SK-N-SH (cell line): ENCODE measurements around the gene DNAJC21. TPM values are rescaled to one million over a fixed set of nuclear protein-coding genes. Genes with fewer than 3 reads are reported as not detected.
A peak's percentile ranks its signal among the peaks of the same experiment; 100 is the strongest.

Experiments
- CTCF ChIA-PET: fragments of 300-600, 350-600 bp; formaldehyde crosslinking; extraction: SDS; loops from one replicate; lab custom pipeline; 2021; lab: Yijun Ruan, JAX
- POLR2A ChIA-PET: fragments of 350-600 bp; sonication (Branson Sonifier 250); formaldehyde crosslinking; extraction: SDS; loops from one replicate; lab custom pipeline; 2020; ENCODE audit warnings: antibody characterized with exemption, inconsistent platforms; lab: Yijun Ruan, JAX
- DNase-seq: peaks from one replicate; pipeline ENCODE4 v3.0.0; 2012
- H2AFZ ChIP-seq: fragments of 200-600 bp; sonication (generic); 2 replicates; pipeline ENCODE4 v1.8.1; 2016; ENCODE audit warnings: antibody characterized with exemption, mild to moderate bottlenecking, low read depth
- H3F3A ChIP-seq: fragments of 200-600 bp; sonication (generic); replicated peaks from 2 replicates; pipeline ENCODE3; 2016; ENCODE audit warnings: antibody characterized with exemption, mild to moderate bottlenecking; ENCODE audit not compliant: insufficient read depth
- H3K27ac ChIP-seq, 2 experiments: fragments of 200-500 bp in 1 of 2; fragments of 200-600 bp in 1 of 2; sonication (Bioruptor generic) in 1 of 2; sonication (generic), shearing (Covaris generic) in 1 of 2; 2 replicates each; pipeline versions ENCODE4 v1.5.1 to v1.6.1; 2014 to 2016; ENCODE audit warnings: low read depth in 2 of 2, inconsistent platforms in 1 of 2, low read length in 1 of 2, mild to moderate bottlenecking in 1 of 2, mixed read lengths in 1 of 2
- H3K27me3 ChIP-seq: fragments of 200-600 bp; sonication (generic), shearing (Covaris generic); 2 replicates; pipeline ENCODE4 v1.6.1; 2016; ENCODE audit warnings: mixed run types; ENCODE audit not compliant: insufficient read depth
- H3K36me3 ChIP-seq, 2 experiments: fragments of 200-500 bp in 1 of 2; fragments of 200-600 bp in 1 of 2; sonication (Bioruptor generic) in 1 of 2; sonication (generic) in 1 of 2; replicated peaks in 1 of 2; 2 replicates each; pipeline versions ENCODE3 to v1.5.1; 2014 to 2016; ENCODE audit warnings: low read length in 1 of 2, mild to moderate bottlenecking in 1 of 2; ENCODE audit not compliant: insufficient read depth in 2 of 2, control insufficient read depth in 1 of 2
- H3K4me1 ChIP-seq, 2 experiments: fragments of 200-500 bp in 1 of 2; fragments of 200-600 bp in 1 of 2; sonication (Bioruptor generic) in 1 of 2; sonication (generic), shearing (Covaris generic) in 1 of 2; 2 replicates each; pipeline versions ENCODE4 v1.5.1 to v1.6.1; 2014 to 2016; ENCODE audit warnings: low read depth in 1 of 2, low read length in 1 of 2, mixed run types in 1 of 2; ENCODE audit not compliant: insufficient read depth in 2 of 2, control insufficient read depth in 1 of 2
- H3K4me2 ChIP-seq: fragments of 200-600 bp; sonication (generic), shearing (Covaris generic); 2 replicates; pipeline ENCODE4 v1.6.1; 2017; ENCODE audit warnings: mixed run types
- H3K4me3 ChIP-seq, 2 experiments: fragments of 200-500 bp in 1 of 2; fragments of 200-600 bp in 1 of 2; sonication (Bioruptor generic) in 1 of 2; sonication (generic), shearing (Covaris generic) in 1 of 2; 2 replicates each; pipeline versions ENCODE4 v1.5.1 to v1.8.1; 2014 to 2016; ENCODE audit warnings: low read depth in 2 of 2, inconsistent platforms in 1 of 2, low read length in 1 of 2, mild to moderate bottlenecking in 1 of 2, mixed read lengths in 1 of 2, moderate library complexity in 1 of 2
- H3K79me2 ChIP-seq: fragments of 200-600 bp; sonication (generic); 2 replicates; pipeline ENCODE4 v1.8.1; 2017; ENCODE audit warnings: mild to moderate bottlenecking; ENCODE audit not compliant: insufficient read depth
- H3K9ac ChIP-seq: fragments of 200-600 bp; sonication (generic); 2 replicates; pipeline ENCODE4 v1.6.1; 2017; ENCODE audit warnings: mixed run types
- H3K9me2 ChIP-seq: fragments of 200-600 bp; sonication (generic); 2 replicates; pipeline ENCODE4 v1.6.1; 2017; ENCODE audit warnings: mixed run types
- H3K9me3 ChIP-seq: fragments of 200-600 bp; sonication (generic); 2 replicates; pipeline ENCODE4 v1.6.1; 2017; ENCODE audit warnings: mixed run types, mild to moderate bottlenecking, moderate library complexity
- H4K20me1 ChIP-seq: fragments of 200-600 bp; sonication (generic); 2 replicates; pipeline ENCODE4 v1.6.1; 2017; ENCODE audit warnings: mild to moderate bottlenecking, mixed run types; ENCODE audit not compliant: insufficient read depth
- CHD2 ChIP-seq: fragments of 150-350 bp; IDR thresholded peaks from 2 replicates; pipeline ENCODE4 v1.6.1; 2018; ENCODE audit warnings: low read length; ENCODE audit not compliant: partially characterized antibody
- CTCF ChIP-seq: fragments of 200-600 bp; sonication (generic); IDR thresholded peaks from 2 replicates; pipeline ENCODE4 v1.6.1; 2017; ENCODE audit warnings: antibody characterized with exemption, mild to moderate bottlenecking, moderate library complexity
- EZH2phosphoT487 ChIP-seq: fragments of 200-600 bp; sonication (generic); IDR thresholded peaks from 2 replicates; pipeline ENCODE4 v1.6.1; 2017; ENCODE audit warnings: low read depth, mixed run types, mild to moderate bottlenecking, antibody characterized with exemption, moderate library complexity, borderline replicate concordance
- FOSL2 ChIP-seq: IDR thresholded peaks from 2 replicates; pipeline ENCODE4 v1.4.0; 2012; ENCODE audit warnings: low read depth, mild to moderate bottlenecking, moderate library complexity, borderline replicate concordance
- FOXJ3 ChIP-seq: sonication (generic); formaldehyde crosslinking; IDR thresholded peaks from 2 replicates; pipeline ENCODE4 v1.5.1; 2020; ENCODE audit warnings: mild to moderate bottlenecking, missing genetic modification reagents
- IRF3 ChIP-seq: fragments of 150-350 bp; IDR thresholded peaks from 2 replicates; pipeline ENCODE4 v1.6.1; 2016; ENCODE audit warnings: mild to moderate bottlenecking, low read depth, low read length
- JUND ChIP-seq: IDR thresholded peaks from 2 replicates; pipeline ENCODE4 v1.4.0; 2012
- RAD21 ChIP-seq: IDR thresholded peaks from 2 replicates; pipeline ENCODE4 v1.6.1; 2012; ENCODE audit warnings: mild to moderate bottlenecking, low read length
- REST ChIP-seq: IDR thresholded peaks from 2 replicates; pipeline ENCODE4 v1.6.1; 2012; ENCODE audit warnings: mild to moderate bottlenecking, low read depth, low read length, moderate library complexity
- TAF1 ChIP-seq: IDR thresholded peaks from 2 replicates; pipeline ENCODE4 v1.6.1; 2012; ENCODE audit warnings: low read depth, mild to moderate bottlenecking, low read length, moderate library complexity, borderline replicate concordance
- TCF12 ChIP-seq: IDR thresholded peaks from 2 replicates; pipeline ENCODE4 v1.4.0; 2012
- WGBS: methylation state at CpG from one replicate; pipeline ENCODE4 v1.1.6; 2017; ENCODE audit warnings: low lambda C conversion rate; 5-methylcytosine and 5-hydroxymethylcytosine counted together
- polyA plus RNA-seq, 3 experiments: library from polyadenylated mRNA; depleted of rRNA; stranded (reverse); fragments of >200 nt; gene quantifications; 2 replicates each; pipeline ENCODE4 v1.2.3, GENCODE V29; 2012

DNAJC21 gene
- polyA plus RNA-seq, 1 of the 3 experiments (the other 2 are of a cell fraction), result 8.8 TPM

GRCh38 chr5:34892414-34892813, 36.9 kb upstream of the DNAJC21 start:
- Histone ChIP-seq H3K9me2 (no peaks in the 10 kb centered on the region), H3K4me1 (peaks cover 0 to 4% of the 10 kb centered on the region in 2 experiments; a peak in 3 of 4 replicates), H3K4me3 (no peak overlapping the region), H3K27me3 (no peaks in the 10 kb centered on the region), H3K79me2 (no peaks in the 10 kb centered on the region), H3K27ac (peak overlapping the region; percentile 33 to 60; a peak in 2 of 4 replicates), H3K9me3 (no peaks in the 10 kb centered on the region), H3F3A (peaks cover 4% of the 10 kb centered on the region), H4K20me1 (no peaks in the 10 kb centered on the region), H3K9ac (no peak overlapping the region), H2AFZ (peak overlapping the region; percentile 57; the same call in 1 of the 2 replicates), H3K4me2 (no peak overlapping the region), H3K36me3 (no peaks in the 10 kb centered on the region)
- WGBS, result 79% methylated on average over 6 of the region's 6 CpGs
- ChIA-PET CTCF (interaction anchor here (1.1 to 1.8 kb wide), 2 partner anchors 12 to 369 kb away, joined by 3 to 5 read pairs; no protein-coding TSS in a partner anchor), POLR2A (no interaction called here)
- no peak for DNase-seq
- TF ChIP-seq FOSL2 (no peak), EZH2phosphoT487 (no peak)

- Histone ChIP-seq H3K4me1 (peaks cover 0 to 11% of the 10 kb centered on the region in 2 experiments; a peak in 3 of 4 replicates), H3K9me3 (no peaks in the 10 kb centered on the region), H3F3A (peaks cover 11% of the 10 kb centered on the region), H3K36me3 (no peaks in the 10 kb centered on the region), H3K9me2 (no peaks in the 10 kb centered on the region), H3K4me3 (no peak overlapping the region), H3K4me2 (no peak overlapping the region), H3K27me3 (no peaks in the 10 kb centered on the region), H3K9ac (no peak overlapping the region), H4K20me1 (no peaks in the 10 kb centered on the region), H3K27ac (no peak overlapping the region), H3K79me2 (no peaks in the 10 kb centered on the region), H2AFZ (no peak overlapping the region)
- DNase-seq, result no peak
- ChIA-PET CTCF (interaction anchor here (1.7 to 4.4 kb wide), 3 partner anchors 371 to 409 kb away, joined by 9 to 40 read pairs (median 11); no protein-coding TSS in a partner anchor), POLR2A (no interaction called here)
- WGBS, result 97% methylated on average over 1 of the region's 1 CpG
- TF ChIP-seq RAD21 (no peak), CHD2 (no peak), FOSL2 (no peak), REST (no peak), IRF3 (no peak), CTCF (no peak), TCF12 (no peak), TAF1 (no peak), JUND (no peak), FOXJ3 (CRISPR knock-in tag) (no peak)
Measured at GRCh38 chr5:34894716-34895115, 34.6 kb upstream of the DNAJC21 start.
